CMK (cell line): ENCODE results near the gene C2orf81.
"Not testable (repeated sequence)": the region's sequence is repeated elsewhere in the genome, so short reads cannot be mapped to it uniquely, and the experiment has no call there.

Experiments used
- DNase-seq: peaks from one replicate; pipeline ENCODE4 v3.0.0-alpha.2; 2010; ENCODE audit warnings: low read depth

C2orf81 gene

DNA sequence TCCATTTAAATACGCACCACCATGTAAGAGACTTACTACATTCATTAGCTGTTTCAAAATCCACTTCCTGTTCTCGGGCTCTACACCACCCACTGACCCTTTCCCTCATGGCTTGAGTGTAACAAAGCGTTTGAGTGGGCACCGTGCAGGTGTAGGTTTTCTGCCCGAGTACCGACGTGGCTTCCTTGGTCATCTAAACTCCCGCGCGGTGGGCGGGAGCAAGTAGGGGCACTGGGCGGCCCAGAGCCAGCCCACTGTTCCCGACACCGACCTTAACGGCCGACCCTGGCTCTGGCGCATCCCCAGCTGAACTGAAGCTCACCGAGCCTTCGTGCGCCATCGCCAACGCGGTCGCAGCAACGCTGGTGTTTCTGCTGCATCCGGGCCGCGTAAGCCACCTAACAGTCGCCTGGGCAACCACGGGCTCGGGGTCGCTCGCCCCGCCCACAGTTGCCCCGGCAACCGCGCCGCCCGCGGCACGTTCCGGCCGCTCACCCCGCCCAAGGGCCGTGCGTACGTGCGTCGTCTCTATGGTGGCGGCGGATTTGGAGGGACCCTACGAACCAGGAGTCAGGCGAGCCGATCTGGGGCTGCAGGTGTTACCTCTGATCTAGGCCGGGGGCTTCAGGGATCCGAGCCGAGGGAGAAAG lies at the start of gene C2orf81, which contains the start of gene WDR54:
TSS of gene C2orf81 (minus strand) at position 399 of the 650 bp plus-strand sequence. CDS start at position 340, 59 bp downstream.
TSS of gene WDR54 (plus strand) at position 510 of the 650 bp plus-strand sequence. CDS start 424 bp downstream, outside the sequence.
- peak; percentile 78 for DNase-seq

DNA sequence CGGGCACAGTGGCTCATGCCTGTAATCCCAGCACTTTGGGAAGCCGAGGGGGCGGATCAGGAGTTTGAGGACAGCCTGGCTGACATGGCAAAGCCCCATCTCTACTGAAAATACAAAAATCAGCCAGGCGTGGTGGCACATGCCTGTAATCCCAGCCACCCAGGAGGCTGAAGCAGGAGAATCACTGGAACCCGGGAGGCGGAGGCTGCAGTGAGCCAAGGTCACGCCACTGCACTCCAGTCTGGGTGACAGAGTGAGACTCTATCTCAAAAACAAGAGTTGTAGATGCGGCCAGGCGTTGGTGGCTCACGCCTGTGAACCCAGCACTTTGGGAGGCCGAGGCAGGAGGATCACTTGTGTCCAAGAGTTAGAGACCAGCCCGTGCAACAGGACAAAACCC lies 49.3 kb upstream of the C2orf81 start:
- DNase-seq = not testable (repeated sequence)

DNA sequence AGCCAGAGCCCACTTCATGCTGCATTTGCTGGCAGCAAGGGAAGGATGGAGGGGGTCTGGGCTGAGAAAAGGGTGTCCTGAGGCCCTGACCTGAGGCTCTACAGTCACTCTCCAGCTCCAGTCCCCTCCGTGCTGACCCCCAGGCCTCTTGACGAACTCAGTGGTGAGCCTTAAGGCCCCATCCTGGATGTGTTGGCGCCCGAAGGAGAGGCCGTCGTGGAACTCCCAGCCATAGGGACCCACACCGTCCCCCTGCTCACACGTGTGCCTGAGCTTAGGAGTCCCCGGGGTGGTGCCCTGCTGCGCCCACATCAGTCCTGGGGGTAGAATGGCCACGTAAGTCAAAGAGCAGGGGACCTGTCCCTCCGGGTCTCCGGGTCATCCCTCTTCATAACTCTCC lies 43.0 kb upstream of the C2orf81 start:
- no peak for DNase-seq

DNA sequence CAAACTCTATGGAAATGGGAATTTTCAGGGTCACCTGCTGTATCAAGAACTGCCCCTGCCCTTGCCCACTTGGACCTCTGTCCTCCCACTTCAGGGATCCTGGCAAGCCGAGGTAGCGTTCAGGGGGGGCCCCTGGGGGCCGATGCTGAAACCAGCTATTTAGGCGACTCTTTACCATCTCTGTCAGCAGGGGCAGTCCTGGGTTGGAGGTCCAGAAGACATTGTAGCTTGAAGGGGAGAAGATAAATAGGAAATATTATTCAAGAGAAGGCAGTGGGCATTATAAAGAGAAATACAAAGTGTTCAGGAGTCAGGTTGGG lies 41.3 kb upstream of the C2orf81 start:
- DNase-seq = no peak

DNA sequence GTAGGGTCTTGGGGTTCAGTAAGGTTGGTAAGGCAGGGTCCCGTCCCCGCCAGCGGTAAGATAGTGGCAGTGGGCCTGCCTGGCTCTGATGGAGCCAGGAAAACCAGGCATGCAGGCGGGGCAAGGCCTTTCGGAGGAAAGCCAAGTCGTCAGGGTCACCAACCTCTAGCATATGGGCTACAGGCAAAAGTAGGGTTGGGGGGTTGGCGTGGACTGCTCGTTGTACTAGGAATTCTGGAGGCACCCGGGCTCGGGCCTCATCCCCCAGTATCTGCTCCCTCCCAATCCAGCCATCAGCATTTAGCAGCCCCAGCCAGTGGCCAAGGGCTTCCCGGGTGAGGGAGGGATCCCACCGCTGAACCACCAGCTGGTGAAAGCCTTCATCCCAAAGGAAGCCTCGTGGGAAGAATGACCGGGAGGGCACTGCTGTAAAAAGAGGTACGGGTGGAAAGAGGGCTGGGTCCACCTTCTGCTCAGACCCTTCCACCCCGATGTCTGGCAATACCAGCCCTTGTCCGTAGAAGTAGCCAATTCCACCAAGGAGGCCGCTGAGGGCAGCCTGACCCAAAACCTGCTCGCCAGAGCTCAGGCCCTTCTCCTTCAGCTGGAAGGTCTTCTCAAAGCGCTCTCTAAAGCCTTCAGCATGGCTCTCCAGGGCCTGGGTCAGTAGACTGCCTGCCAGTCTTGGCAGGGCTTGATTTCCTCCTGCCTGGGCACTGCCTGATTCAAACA lies 40.8 kb upstream of the C2orf81 start:
- no peak for DNase-seq

DNA sequence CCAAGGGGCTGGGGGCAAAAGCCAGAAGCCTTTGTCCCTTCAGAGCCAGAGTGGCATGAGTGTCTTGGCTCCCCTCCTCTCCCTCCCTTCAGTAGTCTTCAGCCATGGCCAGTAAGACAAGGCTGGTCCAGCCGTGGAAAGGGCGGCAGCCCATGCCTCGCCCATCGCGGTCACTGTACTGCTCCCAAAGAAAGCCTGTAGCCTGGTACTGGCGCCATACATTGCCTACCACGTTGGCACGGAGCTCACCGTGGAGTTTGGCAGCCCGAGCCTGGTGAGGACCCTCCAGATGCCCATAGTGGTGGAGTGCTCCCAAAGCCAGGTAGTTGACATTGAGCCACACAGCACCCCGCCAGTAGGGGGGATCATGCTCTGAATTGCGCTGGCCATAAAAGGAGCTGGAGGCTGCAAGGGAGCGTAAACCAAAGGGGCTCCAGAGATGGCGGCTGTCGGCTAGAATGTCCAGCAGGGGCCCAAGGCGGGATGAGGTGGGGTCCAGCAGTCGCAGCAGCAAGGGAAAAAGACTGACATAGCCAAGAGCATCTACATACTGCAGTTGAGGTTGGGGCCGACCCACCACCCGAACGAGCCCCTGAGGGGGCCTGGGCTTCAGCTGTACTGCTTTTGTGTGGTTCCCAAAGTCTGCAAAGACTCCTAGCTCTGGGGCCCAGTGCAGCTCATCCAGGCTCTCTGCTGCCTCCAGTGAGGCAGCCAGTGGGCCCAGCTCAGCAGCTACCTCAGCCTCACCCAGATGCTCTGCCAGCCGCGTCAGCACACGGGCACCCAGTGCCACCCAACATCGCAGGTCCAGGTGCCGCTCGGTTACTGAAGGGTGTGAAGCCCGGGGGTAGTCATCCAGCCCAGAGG lies 40.0 kb upstream of the C2orf81 start:
- no peak for DNase-seq

DNA sequence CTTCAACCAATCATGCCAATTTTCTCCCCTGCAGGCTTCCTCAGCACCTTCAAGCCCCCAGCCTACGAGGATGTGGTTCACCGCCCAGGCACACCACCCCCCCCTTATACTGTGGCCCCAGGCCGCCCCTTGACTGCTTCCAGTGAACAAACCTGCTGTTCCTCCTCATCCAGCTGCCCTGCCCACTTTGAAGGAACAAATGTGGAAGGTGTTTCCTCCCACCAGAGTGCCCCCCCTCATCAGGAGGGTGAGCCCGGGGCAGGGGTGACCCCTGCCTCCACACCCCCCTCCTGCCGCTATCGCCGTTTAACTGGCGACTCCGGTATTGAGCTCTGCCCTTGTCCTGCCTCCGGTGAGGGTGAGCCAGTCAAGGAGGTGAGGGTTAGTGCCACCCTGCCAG lies 38.8 kb upstream of the C2orf81 start:
- not testable (repeated sequence) for DNase-seq

DNA sequence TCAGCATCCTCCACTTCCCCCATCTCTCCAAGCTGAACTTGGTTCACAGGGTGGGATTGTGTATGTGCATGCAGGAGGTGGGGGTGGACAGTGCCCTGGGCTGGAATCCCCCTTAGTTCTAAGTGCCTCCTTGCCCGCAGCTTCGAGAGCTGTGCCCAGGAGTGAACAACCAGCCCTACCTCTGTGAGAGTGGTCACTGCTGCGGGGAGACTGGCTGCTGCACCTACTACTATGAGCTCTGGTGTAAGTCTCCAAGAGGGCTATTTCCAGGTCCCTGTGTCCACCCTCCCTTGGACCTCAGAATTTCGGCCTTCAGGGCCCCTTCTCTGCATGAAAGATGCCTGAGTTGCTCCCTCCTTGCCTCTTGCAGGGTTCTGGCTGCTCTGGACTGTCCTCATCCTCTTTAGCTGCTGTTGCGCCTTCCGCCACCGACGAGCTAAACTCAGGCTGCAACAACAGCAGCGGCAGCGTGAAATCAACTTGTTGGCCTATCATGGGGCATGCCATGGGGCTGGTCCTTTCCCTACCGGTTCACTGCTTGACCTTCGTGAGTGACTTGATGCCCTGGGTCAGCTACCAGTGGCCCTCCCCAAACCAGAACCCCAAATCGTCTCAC lies 38.2 kb upstream of the C2orf81 start:
- DNase-seq = not testable (repeated sequence)

DNA sequence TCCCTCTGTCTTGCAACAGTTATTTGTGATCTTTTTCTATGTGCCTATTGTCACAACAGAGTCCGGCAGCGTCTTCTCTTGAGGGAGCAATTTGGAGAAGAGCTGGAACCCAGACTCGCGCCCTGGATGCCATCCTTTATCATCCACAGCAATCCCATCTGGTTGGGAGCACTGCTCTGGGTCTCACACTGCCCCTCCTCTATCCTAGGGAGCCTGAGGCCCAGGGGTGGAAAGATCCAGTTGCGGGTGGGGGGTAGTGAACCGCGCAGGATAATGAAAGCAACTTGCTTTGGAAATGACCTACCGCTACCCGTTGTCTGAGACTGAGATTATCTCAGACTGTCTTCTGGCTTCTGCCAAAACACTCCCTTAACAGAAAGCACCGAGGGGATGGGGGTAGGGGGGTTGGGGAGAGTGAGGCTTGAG lies 37.5 kb upstream of the C2orf81 start:
- DNase-seq = no peak

DNA sequence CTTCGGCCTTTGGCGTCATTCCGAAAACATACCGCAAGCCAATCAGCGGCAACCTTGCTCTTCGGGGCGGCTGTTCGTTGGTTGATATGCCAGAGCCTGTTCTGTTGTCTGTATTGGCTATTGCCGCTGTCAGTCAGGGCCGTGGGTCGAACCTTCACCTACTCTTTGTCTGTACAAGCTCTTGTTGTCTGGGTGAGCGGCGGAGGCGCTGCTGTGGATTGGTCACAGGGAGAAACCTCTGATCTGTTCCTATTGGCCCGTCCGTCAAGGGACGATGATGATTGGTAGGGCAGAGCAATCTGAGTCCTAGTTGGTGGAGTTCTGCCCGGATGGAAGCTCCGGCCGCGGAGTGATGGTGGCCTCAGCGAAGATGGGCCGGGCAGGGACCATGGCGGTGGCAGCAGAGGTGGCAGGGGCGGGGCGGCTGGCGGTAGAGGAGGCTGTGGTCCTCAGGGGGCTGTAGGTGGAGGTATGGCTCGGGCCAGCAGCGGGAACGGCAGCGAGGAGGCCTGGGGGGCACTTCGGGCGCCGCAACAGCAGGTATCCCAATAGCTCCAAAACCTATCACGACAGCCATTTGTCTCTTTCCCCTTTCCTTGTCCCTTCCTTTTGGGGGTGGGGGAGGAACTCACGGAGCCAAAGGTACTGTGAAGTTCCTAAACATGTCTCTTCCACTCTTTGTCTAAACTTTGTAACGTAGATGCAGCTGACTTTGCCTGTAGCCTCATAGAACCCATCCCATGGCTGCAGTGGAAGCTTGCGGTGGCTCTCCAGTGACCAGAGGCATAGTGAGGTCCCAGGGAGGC lies 36.9 kb upstream of the C2orf81 start, which contains the start of gene WBP1:
TSS of gene WBP1 (plus strand) at position 307 of the 806 bp plus-strand sequence. CDS start at position 472, 165 bp downstream.
- DNase-seq = peak; percentile 99

DNA sequence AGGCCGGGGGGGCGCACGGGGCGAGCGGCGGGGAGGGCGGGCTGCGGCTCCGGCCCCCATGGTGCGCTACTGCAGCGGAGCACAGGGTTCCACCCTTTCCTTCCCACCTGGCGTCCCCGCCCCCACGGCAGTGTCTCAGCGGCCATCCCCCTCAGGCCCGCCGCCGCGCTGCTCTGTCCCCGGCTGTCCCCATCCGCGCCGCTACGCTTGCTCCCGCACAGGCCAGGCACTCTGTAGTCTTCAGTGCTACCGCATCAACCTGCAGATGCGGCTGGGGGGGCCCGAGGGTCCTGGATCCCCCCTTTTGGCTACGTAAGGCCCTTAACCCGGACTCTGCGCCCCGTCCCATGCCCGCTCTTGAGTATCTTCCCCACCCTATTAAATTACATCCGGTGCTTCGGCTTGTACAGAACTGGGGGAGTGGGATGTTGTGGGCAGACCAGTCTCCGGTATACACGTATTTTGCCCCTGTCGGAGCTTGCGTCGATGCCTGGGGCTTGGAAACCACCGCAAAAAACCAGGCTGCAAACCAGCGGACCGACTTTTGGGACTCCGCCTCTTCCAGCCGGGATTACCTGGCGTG lies 36.2 kb upstream of the C2orf81 start:
- DNase-seq = no peak

DNA sequence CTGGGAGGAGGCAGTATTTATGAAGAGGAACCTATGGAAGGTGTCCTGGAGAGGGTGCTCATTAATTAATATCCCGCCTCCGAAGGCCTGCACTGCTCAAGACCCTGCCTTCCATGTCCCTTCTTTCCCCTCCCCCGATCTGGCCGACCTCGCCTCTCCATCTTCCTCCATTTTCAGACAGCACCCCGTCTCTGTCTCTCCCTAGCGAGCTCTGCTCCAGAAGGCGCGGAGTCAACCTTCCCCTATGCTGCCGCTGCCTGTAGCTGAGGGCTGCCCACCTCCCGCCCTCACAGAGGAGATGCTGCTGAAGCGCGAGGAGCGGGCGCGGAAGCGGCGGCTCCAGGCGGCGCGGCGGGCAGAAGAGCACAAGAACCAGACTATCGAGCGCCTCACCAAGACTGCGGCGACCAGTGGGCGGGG lies 35.7 kb upstream of the C2orf81 start:
- DNase-seq = no peak

DNA sequence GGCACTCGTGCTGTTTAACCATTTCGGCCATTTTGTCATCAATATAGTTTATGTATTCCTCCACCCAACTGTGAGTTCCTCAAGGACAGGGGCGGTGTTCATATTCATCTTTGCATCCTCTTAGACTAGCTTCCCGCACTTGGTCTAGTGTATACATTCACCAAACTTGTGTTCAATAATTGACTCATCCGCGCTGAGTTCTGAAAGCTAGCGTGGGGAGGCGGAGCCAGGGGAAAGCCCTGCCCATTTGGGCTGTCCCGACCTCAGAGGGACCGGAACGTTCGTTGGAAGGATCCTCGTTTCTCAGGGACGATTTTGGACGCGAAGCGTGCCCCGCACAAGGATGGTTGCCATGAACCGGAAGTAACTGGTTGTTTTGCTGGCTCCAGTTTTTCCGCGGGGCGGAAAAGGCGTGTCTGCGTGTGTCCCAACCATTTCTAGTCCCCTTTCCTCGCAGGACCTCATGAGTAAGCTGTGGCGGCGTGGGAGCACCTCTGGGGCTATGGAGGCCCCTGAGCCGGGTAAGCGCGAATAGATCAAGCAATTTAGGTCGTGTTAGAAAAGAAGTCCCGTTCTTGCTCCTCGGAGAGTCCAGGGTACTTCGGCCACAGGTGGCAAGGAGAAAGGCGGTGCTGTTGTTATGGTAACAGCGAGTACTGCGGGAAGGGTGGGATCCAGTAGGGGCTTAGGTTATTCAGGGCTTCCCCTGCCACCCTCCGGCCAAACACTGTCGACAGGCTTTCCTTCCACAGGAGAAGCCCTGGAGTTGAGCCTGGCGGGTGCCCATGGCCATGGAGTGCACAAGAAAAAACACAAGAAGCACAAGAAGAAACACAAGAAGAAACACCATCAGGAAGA lies 33.5 kb upstream of the C2orf81 start, which contains the start of gene INO80B:
TSS of gene INO80B (plus strand) at position 434 of the 858 bp plus-strand sequence. CDS start at position 464, 30 bp downstream.
- DNase-seq = peak; percentile 94

DNA sequence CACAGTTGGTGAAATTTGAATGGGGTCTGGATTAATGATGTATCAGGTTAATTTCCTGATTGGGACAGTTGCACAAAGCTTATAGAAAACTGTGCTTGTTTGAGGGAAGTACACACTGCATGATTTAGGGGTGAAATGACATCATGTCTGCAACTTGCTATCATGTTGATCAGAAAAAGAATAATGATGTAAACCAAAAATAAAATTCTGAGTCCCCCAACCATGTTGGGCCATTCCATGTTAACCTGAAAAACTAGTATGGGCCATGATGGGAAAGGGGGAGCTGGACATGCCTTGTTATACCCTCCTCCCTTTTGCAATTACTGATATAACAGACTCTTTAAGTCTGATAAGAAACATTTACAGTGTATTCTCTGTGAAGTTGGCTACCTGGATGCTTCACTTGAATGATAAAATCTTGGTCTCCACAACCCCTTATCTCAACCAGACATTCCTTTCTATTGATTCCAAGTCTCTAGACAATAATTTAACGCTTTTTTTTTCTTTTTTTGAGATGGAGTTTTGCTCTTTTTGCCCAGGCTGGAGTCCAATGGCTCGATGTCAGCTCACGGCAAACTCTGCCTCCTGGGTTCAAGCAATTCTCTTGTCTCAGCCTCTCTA lies 29.3 kb upstream of the C2orf81 start:
- no peak for DNase-seq

DNA sequence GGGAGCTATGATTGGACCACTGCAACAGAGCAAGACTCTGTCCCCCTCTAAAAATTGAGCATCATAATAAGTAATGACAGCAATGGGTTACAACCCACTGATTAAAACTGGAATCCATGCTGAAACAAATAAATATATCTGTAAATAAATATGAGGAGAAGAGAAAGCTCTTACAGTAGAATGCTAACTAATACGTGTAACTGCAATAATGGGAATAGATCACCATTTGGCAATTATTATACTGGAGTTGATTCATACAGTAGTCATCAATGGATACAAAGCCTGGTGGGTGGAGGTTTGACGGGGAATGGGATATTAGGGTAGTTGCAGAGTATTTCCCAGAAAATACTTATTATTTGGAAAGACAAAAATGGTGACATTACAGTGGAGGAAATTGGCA lies 27.4 kb upstream of the C2orf81 start:
- no peak for DNase-seq

DNA sequence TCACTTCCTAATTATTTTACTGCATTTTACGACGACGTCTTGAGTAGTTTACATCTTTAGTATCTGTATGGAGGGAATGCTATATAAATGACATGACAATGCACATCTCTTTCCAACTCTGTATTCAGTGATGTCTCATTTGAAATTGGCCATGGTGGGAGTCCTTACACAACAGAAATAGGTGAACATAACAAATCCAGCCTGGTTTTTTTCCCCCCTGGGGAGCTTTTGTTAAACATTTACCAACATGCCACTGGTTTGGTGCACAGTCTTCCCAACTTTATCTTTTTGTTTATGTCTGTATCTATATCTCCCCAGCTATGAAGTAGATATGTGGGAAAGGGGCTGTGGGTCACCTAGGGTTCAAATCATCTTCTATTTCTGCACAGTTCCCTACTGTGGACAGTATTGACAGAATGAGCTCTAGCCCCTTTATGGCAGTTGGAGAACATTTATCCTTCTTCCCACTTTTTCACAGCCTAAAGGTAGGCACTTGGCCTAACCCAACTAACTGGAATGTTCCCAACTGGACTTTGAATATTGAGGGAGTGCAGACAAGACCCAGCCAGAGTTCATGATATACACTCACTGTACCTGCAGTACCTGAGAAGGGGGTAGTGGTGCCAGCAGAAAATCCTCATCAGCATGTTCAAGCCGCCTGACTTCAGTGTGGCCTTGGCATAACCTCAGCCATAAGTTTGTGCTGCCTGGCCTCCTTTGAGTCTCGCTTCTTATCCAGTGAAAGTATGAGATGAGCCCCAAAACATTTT lies 26.0 kb upstream of the C2orf81 start:
- DNase-seq = no peak

DNA sequence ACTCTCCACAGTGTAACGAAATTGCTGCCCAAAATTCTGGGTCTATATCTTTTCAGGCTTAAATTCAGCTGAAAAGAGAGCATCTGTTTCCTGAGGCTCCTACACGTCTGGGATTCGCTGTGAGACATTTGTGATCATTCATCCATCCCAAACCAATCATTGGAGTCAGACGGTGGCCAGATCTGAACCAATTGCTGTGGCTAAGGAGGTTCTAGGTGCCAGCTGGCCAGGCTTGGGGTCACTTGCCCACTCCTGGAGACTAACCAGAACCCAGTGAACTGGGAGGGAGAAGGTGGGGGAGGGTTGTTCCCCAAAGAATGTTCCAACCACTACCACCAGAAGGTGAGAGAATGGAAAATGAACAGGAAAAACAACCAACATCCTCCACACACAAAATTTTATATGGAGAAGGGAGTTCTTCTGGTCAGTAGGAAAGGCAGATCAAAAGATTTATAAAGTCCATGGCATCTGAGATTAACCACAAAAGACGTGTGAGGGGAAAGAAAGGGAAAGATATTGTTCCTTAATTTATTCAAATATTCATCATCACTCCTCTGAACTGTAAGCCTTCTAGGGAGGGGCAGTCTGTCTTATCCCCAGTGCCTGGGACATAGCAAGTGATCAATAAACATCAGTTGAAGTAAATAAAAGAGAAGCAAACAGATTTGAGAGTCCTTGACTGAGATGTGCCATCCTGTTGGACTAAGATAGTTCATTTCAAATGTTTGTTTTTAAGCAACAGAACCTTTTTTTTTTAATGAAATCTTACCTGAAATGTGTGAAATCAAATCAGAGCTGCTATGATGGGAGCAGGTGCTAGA lies 23.3 kb upstream of the C2orf81 start:
- no peak for DNase-seq
